Measurements from ENCODE around the gene RGS19.
"Not testable (repeated sequence)": the region's sequence is repeated elsewhere in the genome, so short reads cannot be mapped to it uniquely, and the experiment has no call there.

Gene RGS19

GRCh38 chr20:64079273-64080012 lies at the start of gene RGS19:
TSS of gene RGS19 (minus strand) at chr20:64079518. CDS start at chr20:64076886, 2,632 bp downstream.
- DNase-seq, result peak; percentile 22

GRCh38 chr20:64123517-64123916 lies 44.2 kb upstream of the RGS19 start:
- not testable (repeated sequence) for DNase-seq

GRCh38 chr20:64122927-64123326 lies 43.6 kb upstream of the RGS19 start:
- not testable (repeated sequence) for DNase-seq

DNA sequence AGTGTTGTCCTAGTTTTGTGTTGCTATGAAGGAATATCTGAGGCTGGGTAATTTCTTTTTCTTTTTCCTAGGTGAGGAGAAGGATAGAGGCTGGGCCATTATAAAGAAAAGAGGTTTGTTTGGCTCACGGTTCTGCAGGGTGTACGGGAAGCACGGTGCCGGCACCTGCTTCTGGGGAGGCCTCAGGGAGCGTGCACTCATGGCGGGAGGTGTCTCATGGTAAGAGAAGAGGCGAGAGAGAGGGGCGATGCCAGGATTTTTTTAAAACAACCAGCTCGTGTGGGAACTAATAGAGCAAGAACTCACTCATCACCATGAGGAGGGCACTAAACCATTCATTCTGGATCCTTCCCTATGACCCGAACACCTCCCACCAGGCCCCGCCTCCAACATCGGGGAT lies 42.3 kb upstream of the RGS19 start:
- no peak for DNase-seq

- no peak for DNase-seq
These were observed 40.5 kb upstream of the RGS19 start for GRCh38 chr20:64119681-64120341.

DNA sequence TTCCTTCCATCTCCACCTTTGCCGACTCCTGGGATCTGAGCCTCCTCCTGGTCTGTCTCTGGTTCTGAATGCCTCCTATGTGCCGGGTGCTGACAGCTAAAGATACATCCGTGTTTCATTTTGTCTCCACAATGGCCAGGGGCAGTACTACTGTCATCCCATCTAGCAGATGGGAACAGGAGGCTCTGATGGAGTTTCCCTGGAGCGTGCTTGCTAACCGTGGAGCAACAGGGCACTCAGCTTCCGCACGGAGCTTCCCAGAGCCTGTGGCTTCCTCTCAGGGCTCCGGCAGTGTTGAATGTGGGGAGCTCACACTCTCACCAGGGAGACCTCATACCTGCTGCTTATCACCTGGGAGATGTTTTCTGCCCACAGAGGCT lies 40.0 kb upstream of the RGS19 start:
- DNase-seq, result no peak

GRCh38 chr20:64117432-64117777 lies 38.1 kb upstream of the RGS19 start:
- DNase-seq, result not testable (repeated sequence)

GRCh38 chr20:64116541-64117431 lies 37.5 kb upstream of the RGS19 start:
- no peak for DNase-seq

- no peak for DNase-seq
These were observed 36.7 kb upstream of the RGS19 start for GRCh38 chr20:64116016-64116415.

- DNase-seq, result no peak
These were observed 36.0 kb upstream of the RGS19 start for GRCh38 chr20:64115171-64115911.

DNA sequence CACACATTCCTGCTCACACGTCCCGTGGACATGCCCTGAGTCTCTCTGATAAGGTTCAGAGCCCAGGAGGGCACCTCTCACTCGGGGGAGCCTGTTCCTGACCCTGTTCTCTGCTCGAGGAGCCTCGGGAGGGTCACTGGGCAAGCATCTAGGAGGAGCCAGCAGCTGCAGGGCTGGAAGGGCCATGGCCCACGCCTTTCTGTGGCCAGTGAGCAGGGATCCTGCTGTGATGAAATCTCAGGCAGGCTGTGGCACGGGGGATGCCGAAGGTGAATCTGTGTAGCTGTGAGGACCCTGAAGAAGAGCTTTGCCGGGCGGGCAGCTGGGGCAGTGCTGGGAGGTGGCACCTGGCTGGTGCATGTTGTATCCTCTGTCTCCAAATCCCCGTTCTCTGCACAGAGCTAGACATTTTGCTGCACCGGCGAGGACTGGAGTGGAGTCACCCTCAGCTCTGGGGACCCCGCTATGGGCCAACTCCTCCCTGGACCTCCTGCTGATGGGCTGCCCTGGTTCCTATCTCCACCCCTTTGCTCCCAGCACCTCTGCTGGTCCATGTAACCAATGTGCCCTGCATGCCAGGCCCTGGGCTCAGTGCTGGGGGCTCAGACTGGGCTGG lies 35.1 kb upstream of the RGS19 start:
- no peak for DNase-seq

GRCh38 chr20:64113796-64114355 lies 34.6 kb upstream of the RGS19 start:
- no peak for DNase-seq

DNA sequence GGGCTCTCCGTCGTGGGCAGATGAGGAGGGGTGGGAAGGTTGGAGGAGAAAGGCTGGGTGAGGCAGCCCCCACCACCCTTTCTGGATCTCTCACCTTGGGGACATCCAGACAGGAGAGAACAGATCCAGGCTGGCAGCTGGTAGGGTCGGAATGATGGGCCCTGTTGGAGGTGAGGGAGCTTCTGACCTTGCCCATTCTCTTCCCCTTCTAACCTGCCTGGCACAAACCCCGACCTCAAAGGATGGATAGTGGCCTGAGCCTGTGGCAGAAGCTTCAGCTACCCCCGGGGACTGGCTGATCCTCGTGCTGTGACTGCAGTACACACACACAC lies 34.1 kb upstream of the RGS19 start:
- no peak for DNase-seq

- DNase-seq, result no peak
These were observed 33.5 kb upstream of the RGS19 start for GRCh38 chr20:64112691-64113443.

GRCh38 chr20:64111841-64112641 lies 32.7 kb upstream of the RGS19 start:
- no peak for DNase-seq

DNA sequence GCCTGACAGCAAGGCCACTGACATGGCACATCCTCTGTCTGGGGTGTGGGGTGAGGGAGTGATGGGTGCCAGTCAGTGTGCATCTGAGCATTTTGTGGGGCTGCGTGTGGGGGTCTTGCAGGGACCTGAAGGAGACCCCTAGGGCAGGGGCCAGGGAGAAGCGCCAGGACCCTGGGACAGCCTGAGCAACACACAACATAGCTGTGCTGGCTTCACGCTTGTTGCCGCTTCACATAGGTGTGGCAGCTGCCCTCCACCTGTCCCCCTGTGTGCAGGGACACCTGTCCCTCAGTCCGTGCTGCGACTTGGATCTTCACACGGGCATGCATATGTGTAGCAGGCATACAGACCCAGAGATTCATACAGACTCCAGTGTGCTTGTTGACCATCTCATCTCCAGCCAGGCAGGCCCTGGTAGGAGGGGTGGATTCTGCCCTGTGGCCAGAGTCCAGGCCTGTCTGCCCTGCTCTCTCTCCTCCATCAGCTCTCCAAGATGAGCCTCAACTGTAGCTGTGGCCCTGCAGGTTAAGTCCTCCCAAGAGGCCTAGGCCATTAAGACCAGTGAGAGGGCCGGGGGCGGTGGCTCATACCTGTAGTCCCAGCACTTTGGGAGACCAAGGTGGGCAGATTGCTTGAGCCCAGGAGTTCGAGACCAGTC lies 31.2 kb upstream of the RGS19 start:
- no peak for DNase-seq

- no peak for DNase-seq
These were observed 30.6 kb upstream of the RGS19 start for GRCh38 chr20:64109831-64110391.

- DNase-seq, result no peak
These were observed 29.7 kb upstream of the RGS19 start for GRCh38 chr20:64108731-64109681.
